Suprapubic skin (tissue), 3 donors: Measurements from ENCODE around the gene ENPP1.

Experiments
- CTCF ChIP-seq, 2 donors: fragments of 200-600 bp in 1 of 2; fragments of 450-650 bp in 1 of 2; sonication (generic) in 1 of 2; IDR thresholded peaks; one replicate each; pipeline ENCODE4 v1.5.1; 2016 to 2019; ENCODE audit warnings: antibody characterized with exemption in 2 of 2, mild to moderate bottlenecking in 1 of 2, moderate library complexity in 1 of 2
- POLR2A ChIP-seq, 2 donors: fragments of 450-650 bp; IDR thresholded peaks; one replicate each; pipeline ENCODE4 v1.6.1; 2017; ENCODE audit warnings: antibody characterized with exemption in 2 of 2, mild to moderate bottlenecking in 2 of 2, moderate library complexity in 2 of 2

- TF ChIP-seq CTCF (IDR thresholded peaks at IDR 0.05) (no peak), POLR2A (IDR thresholded peaks at IDR 0.05) (no peak)
These were observed 46.6 kb upstream of the ENPP1 start for GRCh38 chr6:131761060-131761761.
